Measurements from ENCODE around the gene MUC12.
"Not testable (repeated sequence)": the region's sequence is repeated elsewhere in the genome, so short reads cannot be mapped to it uniquely, and the experiment has no call there.

DNA sequence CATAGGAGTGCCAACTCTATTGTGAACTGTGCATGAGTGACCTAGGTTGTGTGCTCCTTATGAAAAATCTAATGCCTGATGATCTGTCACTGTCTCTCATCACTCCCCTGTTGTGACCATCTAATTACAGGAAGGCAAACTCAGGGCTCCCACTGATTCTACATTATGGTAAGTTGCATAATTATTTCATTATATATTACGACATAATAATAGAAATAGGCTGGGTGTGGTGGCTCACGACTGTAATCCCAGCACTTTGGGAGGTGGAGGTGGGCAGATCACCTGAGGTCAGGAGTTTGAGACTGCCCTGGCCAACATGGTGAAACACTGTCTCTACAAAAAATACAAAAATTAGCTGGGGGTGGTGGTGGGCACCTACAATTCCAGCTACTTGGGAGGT lies 34.0 kb upstream of the MUC12 start:
- TF ChIP-seq, protein P1, sequence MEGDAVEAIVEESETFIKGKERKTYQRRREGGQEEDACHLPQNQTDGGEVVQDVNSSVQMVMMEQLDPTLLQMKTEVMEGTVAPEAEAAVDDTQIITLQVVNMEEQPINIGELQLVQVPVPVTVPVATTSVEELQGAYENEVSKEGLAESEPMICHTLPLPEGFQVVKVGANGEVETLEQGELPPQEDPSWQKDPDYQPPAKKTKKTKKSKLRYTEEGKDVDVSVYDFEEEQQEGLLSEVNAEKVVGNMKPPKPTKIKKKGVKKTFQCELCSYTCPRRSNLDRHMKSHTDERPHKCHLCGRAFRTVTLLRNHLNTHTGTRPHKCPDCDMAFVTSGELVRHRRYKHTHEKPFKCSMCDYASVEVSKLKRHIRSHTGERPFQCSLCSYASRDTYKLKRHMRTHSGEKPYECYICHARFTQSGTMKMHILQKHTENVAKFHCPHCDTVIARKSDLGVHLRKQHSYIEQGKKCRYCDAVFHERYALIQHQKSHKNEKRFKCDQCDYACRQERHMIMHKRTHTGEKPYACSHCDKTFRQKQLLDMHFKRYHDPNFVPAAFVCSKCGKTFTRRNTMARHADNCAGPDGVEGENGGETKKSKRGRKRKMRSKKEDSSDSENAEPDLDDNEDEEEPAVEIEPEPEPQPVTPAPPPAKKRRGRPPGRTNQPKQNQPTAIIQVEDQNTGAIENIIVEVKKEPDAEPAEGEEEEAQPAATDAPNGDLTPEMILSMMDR (IDR thresholded peaks at IDR 0.05; ENCODE audit: insufficient read depth, low read depth, low read length), result not testable (repeated sequence)
- TF ChIP-seq EZH2 (IDR thresholded peaks at IDR 0.05; ENCODE audit: insufficient read depth, low read length), result not testable (repeated sequence)

Measured in astrocyte (in vitro differentiated cells and primary cell).